Right ventricle myocardium inferior (tissue), 1 donor: Measurements from ENCODE around the gene CALB2. TPM values are rescaled to one million over a fixed set of nuclear protein-coding genes. Genes with fewer than 3 reads are reported as not detected.

ENCODE experiments used
- ATAC-seq: fragments of 200-7000 bp; cut with Tn5 transposase; one replicate; pipeline ENCODE4 v1.9.1; 2020; ENCODE audit warnings: mild to moderate bottlenecking, moderate library complexity
- DNase-seq: peaks from one replicate; pipeline ENCODE4 v3.0.0; 2021; ENCODE audit errors: missing footprints
- intact Hi-C: fragments of 100-400 bp; cut with DNase I; formaldehyde crosslinking; loops from one replicate; pipeline ENCODE4 v1.11.0; 2022
- total RNA-seq: library from RNA; stranded (reverse); fragmentation: NEBNext Ultra II Directional; extraction: Animal tissue kit (Norgen Biotek cat#: 25700); gene quantifications from one replicate; pipeline ENCODE4 v1.2.1, GENCODE V29; 2021
- donor health status: DM: no; HTN: yes; CAD: no; lungs with severe emphysema.

Gene CALB2
- total RNA-seq, 1 donor from 2014 or later = 1.7 TPM

GRCh38 chr16:71379711-71380110 lies 21.2 kb downstream of the CALB2 start:
- intact Hi-C loops = no loop called here
- no peak for ATAC-seq

GRCh38 chr16:71380831-71381230 lies 22.3 kb downstream of the CALB2 start:
- ATAC-seq = no peak
- intact Hi-C loops = no loop called here
- no peak for DNase-seq

More at GRCh38 chr16:71379711-71380110, 21.2 kb downstream of the CALB2 start:
- no peak for DNase-seq

GRCh38 chr16:71383054-71383773 lies 24.7 kb downstream of the CALB2 start:
- intact Hi-C loops = no loop called here
- DNase-seq = no peak
- ATAC-seq = no peak

GRCh38 chr16:71384073-71384724 lies 25.7 kb downstream of the CALB2 start:
- no peak for ATAC-seq
- DNase-seq = no peak
- intact Hi-C loops = no loop called here

DNA sequence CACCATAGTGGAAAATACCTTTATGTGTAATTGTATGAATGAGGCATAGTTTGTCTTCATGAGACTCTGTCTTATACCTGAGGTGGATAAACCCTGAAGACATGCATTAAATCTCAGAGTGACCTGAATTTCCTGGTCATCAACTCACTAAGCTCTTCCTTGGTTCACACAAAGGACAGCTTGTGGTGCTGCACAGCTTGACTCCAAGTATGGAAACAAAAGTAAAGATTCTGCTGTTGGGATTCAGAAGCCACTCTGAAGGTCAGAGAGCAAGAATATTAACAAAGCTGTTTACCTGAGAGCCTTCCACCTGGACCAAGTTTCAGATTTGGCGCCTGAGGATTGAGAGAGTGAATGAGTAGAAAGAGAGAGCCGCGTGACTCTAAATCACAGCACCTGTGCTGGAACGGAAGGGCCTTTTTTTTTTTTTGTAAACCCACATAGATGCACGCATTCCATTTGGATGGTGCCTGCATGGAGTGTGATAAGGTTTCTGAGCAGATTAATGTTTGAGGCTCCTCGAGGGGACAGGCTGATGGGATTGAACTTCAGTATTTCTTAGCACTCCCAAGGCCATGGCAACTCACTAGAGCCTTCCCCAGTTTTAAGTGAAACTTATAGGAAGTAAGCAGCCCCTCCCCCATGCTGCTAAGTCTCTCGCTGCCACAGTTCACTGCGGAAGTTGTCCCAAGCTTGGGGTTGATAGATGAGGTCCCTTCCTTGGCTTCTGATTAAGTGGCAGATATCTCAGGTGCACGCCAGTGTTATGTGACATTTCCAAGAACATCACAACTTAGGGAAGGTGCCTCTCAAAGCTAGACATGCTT lies 28.7 kb downstream of the CALB2 start:
- intact Hi-C loops = no loop called here

DNA sequence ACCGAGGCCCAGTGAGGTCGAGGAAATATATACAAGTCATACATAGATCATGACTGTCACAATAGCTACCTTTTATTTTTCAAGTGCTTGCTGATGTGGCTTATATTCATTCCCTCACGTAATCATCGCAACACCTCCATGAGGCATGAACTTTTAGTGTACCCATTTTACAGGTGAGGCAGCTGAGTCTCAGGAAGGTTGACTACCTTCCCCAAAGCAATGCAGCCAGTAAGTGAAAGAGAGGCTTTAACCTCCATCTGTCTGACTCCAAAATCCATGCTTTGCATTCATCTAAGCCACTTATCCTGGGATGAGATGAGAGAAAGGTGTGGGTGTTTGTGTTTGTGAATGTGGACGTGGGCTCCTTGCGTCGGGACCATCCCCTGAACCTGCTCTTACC lies 30.8 kb downstream of the CALB2 start:
- ATAC-seq (no peak), DNase-seq (no peak)
- intact Hi-C loops = no loop called here

More for the DNA sequence above, 28.7 kb downstream of the CALB2 start:
- DNase-seq (no peak), ATAC-seq (no peak)

GRCh38 chr16:71396594-71396993 lies 38.1 kb downstream of the CALB2 start:
- intact Hi-C loops = no loop called here
- ATAC-seq = no peak

DNA sequence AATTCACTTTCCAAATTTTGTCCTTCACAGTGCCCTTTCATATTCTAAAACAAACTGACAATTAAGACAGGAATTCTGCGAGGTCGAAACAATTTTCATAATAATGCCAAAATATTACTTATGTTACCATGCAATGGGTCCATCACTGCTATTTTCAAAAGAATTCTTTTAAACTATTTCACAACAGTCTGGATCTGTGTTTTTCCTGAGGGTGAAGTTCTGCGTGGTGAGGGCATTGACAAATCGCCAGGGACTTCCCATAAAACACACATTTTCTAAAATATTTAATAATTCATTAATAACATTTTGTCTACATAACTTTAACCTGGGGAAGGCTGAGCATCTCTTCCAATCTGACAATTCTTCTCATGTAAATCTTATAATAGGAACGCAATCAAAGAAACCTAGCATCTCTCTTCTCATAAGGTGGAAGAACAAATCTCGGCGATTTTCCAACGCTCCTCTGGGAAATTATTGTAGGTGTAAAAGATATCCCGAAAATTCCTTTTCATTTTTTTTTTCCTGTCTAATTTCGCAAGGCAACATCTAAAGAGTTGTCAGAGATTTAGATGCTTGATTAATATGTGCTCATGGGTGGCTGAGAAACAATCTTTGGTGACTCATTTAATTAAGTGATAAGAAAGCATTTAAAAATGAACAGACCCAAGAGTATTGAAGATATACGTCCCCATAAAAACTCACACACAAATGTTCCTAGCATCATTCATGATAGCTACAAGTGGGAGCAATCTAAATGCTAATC lies 41.5 kb downstream of the CALB2 start:
- no peak for DNase-seq
- no peak for ATAC-seq
- intact Hi-C loops = no loop called here

More at GRCh38 chr16:71396594-71396993, 38.1 kb downstream of the CALB2 start:
- DNase-seq = no peak

GRCh38 chr16:71402007-71402406 lies 43.5 kb downstream of the CALB2 start:
- no peak for ATAC-seq
- intact Hi-C loops = no loop called here

DNA sequence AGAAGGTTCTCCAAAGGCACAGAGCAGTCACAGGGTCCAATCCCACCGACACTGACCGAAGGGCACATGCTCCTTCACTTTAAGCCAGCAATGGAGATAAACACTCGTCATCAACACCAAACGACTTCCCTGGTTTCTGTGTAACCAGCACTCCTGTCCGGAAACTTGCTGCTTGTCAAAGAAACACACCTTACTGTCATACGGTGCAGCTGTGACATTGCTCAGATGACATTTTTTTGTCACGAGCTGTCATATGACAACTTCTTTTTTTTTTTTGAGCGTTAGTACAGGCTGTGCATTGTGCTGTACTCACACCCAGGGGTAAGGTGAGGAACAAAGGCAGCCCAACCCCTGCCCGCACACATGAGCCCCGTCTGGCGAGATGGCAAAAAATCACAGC lies 44.2 kb downstream of the CALB2 start:
- no peak for DNase-seq
- ATAC-seq = no peak
- intact Hi-C loops = no loop called here

More at GRCh38 chr16:71402007-71402406, 43.5 kb downstream of the CALB2 start:
- no peak for DNase-seq

- intact Hi-C loops = no loop called here
- ATAC-seq (no peak), DNase-seq (no peak)
Measured at GRCh38 chr16:71404364-71404763, 45.8 kb downstream of the CALB2 start.

DNA sequence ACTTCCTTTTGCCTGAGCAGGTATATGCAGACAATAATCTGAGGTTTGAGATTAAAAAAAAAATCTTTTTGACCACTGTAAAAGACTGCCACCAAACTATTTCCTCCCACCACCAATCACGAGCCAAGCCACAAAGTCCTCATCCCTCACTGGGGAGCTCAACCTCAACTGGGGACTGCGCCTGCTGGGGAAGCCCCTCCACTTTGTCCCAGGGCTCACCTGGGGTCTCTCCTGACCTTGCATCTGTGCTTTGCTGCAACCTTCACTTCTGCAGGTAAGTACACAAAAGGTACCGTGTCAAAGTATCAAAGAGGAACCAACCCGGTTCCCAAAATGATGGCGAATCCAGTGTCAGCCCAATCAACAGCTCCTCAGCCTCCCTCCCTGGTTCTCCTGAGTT lies 47.8 kb downstream of the CALB2 start:
- ATAC-seq (no peak), DNase-seq (no peak)
- intact Hi-C loops = no loop called here

GRCh38 chr16:71406724-71407123 lies 48.2 kb downstream of the CALB2 start:
- intact Hi-C loops = no loop called here

GRCh38 chr16:71407731-71408130 lies 49.2 kb downstream of the CALB2 start:
- DNase-seq (no peak), ATAC-seq (no peak)
- intact Hi-C loops = no loop called here

More at GRCh38 chr16:71406724-71407123, 48.2 kb downstream of the CALB2 start:
- ATAC-seq (no peak), DNase-seq (no peak)

GRCh38 chr16:71408536-71408935 lies 50.0 kb downstream of the CALB2 start:
- intact Hi-C loops = no loop called here
- ATAC-seq = no peak
- DNase-seq = no peak

- DNase-seq (no peak), ATAC-seq (no peak)
- intact Hi-C loops = no loop called here
Measured at GRCh38 chr16:71409011-71409775, 50.7 kb downstream of the CALB2 start.

DNA sequence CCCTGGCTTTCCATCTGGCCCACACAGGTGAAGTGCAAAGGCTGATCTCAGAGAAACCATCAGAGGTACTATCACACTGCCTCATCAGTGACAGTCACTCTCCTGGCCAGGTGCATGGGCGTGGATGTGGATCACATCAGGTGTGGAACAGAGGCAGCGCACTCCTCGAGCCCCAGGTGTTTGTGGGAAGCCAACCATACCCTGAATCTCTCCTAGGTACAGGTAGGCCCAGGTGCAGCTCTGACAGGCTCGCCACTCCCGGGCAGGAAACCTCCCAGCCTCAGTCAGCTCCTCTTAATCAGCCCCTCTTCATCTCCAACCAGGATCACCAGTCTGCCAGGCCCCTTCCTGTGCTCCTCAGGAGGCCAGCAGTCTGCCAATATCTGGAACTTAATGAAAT lies 51.6 kb downstream of the CALB2 start:
- intact Hi-C loops = loop anchor here (10.0 kb wide), 1 partner anchor 205 kb away; no protein-coding TSS in a partner anchor
- ATAC-seq = no peak
- no peak for DNase-seq
